NCI-H2227 (cell line): Measurements from ENCODE around the gene ARHGAP6.

Experiments used
- DNase-seq: peaks from one replicate; lab custom pipeline; 2025; ENCODE audit not compliant: unreplicated experiment; lab: John Stamatoyannopoulos, UW

The ARHGAP6 gene

DNA sequence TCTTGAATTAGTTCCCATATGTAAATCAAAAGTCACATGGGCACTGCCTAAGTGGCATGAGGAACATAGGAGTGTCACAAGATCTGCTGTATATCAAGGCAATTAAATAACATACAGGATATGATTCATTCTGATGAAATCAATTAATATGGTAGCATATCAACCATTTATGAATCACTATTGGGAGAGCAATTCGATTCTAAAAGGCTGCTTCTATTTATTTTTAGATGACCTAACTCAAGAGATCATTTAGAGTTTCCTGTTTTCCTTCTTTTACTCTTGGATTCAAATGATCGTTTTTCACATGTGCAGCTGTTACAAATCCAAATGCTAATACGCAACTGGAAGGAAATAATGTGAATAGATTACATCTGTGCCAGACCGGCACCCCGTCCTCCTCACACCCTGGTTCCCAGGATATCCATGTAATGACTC lies 472.7 kb downstream of the ARHGAP6 start:
- no peak for DNase-seq

DNA sequence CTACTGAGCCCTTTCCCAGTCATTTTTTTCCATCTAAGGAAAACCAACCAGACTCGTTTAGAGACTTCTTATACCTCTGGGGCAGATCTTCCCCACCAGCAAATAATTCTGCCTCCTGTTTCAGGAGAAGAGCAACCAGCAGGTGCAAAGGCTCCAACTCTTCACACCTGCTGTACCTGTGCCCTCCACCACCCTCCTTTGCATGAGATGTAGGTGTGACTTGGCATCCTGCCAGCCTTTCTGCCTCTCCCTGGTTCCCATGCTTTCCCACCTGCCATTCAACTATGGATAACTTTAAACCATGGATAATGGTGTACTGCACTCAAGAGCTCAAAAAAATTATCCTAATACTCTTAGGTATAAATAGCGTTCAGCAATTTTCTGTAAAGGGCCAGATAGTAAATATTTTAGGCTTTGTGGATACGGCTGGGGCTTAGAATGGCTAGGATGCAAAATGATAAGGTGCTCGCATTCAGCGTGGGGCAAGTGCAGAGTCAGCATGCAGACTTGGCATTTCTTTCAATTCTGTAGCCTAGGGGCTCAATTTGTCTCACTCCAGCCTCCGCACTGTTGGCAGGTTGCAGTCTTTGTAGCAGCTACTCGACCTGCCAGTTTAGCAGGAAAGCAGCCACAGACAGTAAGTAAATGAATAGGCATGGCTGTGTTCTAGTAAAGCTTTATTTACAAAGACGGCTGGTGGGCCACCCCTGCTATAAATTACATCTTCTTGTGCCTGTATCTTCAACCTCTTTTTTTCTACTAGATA lies 474.8 kb downstream of the ARHGAP6 start:
- DNase-seq, result peak; percentile 3

- DNase-seq, result no peak
Observed at GRCh38 chrX:11189097-11189496, 476.6 kb downstream of the ARHGAP6 start.

DNA sequence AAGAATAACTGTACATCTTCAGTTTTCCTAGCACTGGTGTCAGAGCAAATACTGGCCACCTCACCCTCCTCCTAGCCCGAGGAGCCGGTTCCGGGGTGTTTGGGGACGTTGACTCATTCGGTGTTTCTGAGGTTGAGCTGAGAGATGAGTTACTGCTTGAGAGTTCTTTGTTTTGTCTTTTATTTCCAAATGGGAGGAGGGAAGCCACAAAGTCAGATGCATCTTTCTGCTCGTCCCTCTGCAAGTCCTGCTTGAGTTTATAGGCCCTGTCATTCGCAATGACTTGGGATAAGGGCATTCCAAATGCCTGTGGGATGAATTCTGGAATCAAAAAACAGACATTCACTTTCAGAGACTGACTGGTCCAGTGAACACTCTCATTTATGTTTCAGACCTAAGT lies 477.1 kb downstream of the ARHGAP6 start:
- DNase-seq, result no peak

- no peak for DNase-seq
Observed at GRCh38 chrX:11187001-11187400, 478.7 kb downstream of the ARHGAP6 start.

DNA sequence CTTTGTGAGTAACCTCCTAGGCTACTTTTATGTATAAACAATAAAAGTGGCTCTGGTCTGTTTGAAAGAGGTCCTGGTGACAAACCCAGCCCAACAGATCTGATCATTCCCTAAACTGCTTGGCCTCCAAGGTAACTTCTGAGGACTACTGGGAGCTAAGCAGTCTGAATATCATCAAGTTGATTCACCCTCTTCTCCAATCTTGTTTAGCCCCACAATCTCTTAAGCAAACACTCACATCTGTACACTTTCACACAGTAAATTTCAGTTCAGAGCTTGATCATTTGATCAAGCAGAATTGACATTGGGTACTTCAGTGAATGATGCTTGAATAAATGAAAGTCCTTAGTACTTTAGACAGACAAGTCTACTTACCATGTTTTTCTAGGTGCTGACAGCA lies 479.9 kb downstream of the ARHGAP6 start:
- DNase-seq, result no peak

- DNase-seq, result no peak
Observed at GRCh38 chrX:11180571-11180970, 485.1 kb downstream of the ARHGAP6 start.

DNA sequence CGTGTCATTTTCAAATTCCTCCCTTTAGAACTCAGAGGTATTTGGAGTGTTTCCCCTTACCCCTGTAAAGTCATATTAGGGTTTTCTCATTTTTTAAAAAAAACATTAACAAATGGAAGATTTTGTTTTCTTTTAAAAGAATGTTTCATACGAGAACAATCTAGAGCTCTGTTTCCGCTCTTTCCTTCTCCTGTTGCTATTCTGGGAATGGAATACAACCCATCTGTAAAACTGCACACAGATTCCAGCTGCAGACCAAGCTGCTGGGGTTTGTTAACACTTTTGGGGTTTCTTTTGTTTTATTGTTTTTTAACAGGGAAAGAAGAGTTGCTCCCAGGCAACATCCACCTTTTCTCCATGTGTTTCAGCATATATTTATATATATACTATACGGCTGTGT lies 493.3 kb downstream of the ARHGAP6 start:
- DNase-seq, result no peak

DNA sequence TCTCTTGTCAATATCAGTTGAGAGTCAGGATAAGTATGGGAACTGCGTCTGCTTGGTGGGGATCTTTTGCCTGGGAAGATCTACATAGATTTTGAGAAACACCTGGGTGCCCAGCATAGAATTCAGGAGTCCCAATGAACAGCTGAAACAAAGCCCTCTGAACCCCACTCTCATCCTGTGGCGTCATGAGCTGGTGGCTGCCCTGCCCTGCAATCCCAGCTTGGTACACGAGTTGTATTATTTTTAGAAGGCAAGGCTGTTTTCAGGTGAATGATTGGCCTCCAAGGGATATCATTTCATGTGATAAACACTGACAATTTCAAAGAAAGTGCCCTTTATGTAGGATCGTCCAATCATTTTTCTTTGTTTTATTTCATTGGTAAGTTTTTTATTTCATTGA lies 493.8 kb downstream of the ARHGAP6 start:
- no peak for DNase-seq

GRCh38 chrX:11164433-11164832 lies 501.3 kb downstream of the ARHGAP6 start:
- no peak for DNase-seq

DNA sequence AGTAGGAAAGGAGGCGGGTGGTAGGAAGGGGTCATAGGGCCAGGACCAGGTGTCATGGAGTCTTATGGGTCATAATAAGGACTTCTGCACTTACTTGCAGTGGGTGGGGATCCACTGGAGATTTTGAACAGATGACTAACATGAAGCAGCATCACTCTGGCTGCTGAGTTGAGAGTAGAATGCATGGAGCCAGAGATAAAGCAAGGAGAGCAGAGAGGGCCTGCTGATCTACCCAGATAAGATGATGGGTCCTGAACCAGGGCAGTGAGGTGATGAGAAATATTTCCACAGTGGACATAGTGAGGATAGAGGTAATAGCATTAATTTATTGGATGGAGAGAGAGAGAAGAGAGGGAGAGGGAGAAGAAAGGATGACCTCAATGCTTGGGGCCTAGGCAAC lies 506.6 kb downstream of the ARHGAP6 start:
- no peak for DNase-seq

- peak; percentile 73 for DNase-seq
Observed at GRCh38 chrX:11151799-11152559, 513.7 kb downstream of the ARHGAP6 start.

DNA sequence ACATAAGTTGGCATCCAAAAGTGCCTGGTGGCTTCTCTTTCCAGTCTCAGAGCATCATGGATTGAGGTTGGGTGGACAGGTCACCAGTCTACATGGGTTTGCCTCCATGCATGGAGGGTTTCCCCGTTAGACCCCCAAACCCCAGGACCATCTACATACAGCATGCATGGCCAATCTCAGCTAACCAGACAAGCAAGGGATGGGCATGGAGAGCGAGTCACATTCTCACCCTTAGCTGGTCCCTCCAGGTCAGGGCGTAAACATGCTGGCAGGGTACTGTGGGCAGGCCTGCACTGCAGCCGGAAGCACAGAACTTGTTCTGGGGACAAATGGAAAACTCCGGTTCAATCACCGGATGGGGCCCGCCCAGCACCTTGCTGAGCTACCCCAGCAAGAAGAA lies 517.3 kb downstream of the ARHGAP6 start:
- no peak for DNase-seq

GRCh38 chrX:11146411-11146810 lies 519.3 kb downstream of the ARHGAP6 start:
- DNase-seq, result no peak

DNA sequence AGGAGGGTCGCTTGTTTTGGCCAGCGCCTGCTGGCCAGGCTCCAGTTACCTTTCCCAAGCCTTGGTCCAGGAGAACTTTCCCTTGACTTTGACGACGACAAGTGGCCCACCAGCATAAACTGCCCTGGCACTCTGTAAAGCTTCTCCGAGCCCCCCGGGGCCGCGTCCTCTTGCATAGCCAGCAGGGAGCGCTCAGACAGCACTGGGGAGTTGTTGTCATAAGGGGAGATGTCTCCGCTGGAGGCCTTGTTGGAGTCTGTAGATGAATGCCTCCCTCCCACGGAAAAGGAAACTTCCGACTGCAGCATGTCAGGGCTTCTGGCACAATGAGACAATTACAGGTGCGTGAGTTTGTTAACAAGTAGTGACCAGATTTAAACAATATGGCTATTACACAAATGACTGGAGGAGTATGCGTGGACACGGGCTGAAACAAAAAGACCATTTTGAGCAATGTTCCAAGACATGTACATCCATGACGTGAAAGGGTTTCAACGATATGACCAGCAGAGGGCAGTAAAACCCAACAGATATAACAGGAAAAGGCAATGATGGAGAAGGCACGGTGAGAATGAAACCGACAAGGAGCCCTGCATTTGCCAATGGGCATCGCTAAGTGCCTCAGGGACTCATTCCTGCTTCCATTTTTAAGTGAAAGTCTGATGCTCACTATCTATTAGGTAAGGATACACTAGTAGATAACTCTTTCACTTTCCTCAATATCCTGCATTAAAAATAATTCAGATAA lies 521.6 kb downstream of the ARHGAP6 start:
- peak; percentile 90 for DNase-seq

DNA sequence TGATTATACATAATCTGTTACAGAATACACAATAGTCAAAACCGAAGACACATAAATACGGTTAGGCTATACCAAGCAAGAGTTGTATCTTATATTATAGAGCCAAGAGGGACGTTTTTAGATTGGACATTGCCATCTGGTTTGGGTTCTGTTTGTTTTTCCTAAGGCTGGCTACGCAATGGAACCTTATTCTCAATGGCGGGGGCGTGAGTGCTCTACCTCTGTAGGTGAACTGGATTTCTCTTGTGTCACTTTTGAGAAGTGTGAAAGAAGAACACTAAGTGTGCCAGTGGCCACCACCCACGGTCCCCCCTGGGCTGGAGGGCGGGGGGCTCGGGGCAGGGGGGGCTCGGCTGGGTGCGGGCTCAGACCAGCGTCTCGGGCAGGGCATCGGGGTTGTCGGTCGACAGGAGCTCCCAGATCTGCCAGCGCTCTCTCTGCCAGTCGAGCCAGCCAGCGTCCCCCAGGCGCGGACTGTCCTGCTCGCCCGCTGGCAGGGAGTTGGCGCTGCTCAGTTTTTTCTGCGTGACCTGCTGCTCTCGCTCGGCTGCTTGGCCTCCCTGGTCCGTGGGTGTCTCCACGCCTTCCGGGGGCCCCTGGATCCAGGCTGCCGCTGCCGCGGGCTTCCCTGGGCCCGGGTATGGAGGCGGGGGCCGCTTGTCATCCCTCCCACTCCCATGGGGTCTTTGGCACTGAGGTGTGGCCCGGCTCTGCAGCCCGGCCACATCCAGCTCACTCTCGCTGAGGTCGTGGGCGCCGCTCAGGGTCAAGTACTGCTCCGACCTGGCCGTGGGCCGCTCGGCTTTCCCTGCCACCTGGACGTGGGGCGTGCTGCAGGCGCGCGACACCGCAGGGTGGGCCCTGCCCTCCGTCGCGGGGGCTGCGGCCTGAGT lies 527.0 kb downstream of the ARHGAP6 start:
- no peak for DNase-seq

- peak; percentile 45 for DNase-seq
Observed at GRCh38 chrX:11137543-11138139, 528.1 kb downstream of the ARHGAP6 start.

- DNase-seq, result no peak
Observed at GRCh38 chrX:11135564-11136185, 530.0 kb downstream of the ARHGAP6 start.

GRCh38 chrX:11131146-11131545 lies 534.6 kb downstream of the ARHGAP6 start:
- DNase-seq, result no peak

- DNase-seq, result no peak
Observed at GRCh38 chrX:11130136-11130535, 535.6 kb downstream of the ARHGAP6 start.
